ENCODE results near the gene NEK2.

DNA sequence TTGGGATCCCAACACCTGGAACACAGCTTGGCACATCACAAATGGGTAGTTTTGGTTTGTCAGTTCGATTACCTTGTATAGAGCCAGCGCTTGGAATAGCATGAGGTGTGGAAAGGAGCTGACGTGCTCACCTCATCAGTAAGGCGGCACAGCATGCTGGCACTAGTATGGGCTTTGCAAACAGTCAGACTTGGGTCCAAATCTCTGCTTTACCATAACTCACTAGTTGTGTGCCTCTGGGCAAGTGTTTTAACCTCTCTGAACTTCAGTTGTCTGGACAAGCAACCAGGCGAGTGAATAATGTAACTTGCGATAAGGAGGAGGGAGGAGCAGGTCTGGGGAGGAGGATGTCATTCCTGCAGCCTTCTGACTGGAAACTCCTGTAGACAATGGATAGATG is 26.3 kb upstream of the NEK2 start:
- no peak for TF ChIP-seq POLR2A (IDR thresholded peaks at IDR 0.05)
- TF ChIP-seq, protein P1, sequence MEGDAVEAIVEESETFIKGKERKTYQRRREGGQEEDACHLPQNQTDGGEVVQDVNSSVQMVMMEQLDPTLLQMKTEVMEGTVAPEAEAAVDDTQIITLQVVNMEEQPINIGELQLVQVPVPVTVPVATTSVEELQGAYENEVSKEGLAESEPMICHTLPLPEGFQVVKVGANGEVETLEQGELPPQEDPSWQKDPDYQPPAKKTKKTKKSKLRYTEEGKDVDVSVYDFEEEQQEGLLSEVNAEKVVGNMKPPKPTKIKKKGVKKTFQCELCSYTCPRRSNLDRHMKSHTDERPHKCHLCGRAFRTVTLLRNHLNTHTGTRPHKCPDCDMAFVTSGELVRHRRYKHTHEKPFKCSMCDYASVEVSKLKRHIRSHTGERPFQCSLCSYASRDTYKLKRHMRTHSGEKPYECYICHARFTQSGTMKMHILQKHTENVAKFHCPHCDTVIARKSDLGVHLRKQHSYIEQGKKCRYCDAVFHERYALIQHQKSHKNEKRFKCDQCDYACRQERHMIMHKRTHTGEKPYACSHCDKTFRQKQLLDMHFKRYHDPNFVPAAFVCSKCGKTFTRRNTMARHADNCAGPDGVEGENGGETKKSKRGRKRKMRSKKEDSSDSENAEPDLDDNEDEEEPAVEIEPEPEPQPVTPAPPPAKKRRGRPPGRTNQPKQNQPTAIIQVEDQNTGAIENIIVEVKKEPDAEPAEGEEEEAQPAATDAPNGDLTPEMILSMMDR (IDR thresholded peaks at IDR 0.05), result no peak

All from uterus (tissue), 2 donors.